Measurements from ENCODE around the gene OR4L1.
"Not testable (repeated sequence)": the region's sequence is repeated elsewhere in the genome, so short reads cannot be mapped to it uniquely, and the experiment has no call there.

The OR4L1 gene

DNA sequence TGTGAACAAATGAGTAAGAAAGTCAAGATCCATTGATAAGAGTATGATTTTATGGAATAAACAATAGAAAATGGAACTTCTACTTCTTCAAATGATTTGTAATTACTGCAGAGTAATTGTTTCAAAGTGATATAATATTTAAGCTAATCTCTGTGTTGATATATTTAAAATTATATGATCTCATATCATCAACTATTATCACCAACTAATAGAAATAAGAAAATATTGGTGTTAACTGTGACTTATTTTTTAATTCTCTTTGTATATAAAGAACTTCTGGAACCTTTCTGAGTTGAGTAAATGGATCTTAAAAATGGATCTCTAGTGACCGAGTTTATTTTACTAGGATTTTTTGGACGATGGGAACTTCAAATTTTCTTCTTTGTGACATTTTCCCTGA is at the start of gene OR4L1:
Gene OR4L1 (plus strand): TSS at position 301 of the 400 bp plus-strand sequence. CDS start 0 bp downstream, at position 301.
- no peak for DNase-seq (ENCODE audit: low spot score)

- DNase-seq (ENCODE audit: low spot score), result no peak
These were observed 40.5 kb upstream of the OR4L1 start, which contains the start of gene OR4K14 for GRCh38 chr14:20019257-20019865. OR4K14 (minus strand) TSS chr14:20019307; CDS start chr14:20015193, 4,114 bp downstream.

DNA sequence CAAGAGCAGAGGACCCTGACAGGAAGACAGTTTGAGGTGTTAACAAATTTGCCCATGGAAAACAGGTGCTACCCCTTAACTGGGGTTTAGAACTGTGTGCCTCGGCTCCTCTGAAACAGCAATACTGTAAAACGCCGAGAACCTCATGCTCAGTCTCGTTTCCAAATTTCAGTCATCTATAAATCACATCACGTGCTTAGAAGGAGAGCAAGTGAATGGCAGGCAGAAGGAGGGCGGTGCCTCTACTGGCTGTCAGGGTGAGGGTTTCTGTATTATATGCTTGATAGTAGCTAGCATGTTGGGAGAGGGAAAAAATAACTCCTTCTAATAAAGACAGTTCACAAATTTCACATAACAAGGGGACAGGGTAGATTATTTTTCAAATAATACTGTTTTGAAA is 28.8 kb upstream of the OR4L1 start:
- no peak for DNase-seq (ENCODE audit: low spot score)

DNA sequence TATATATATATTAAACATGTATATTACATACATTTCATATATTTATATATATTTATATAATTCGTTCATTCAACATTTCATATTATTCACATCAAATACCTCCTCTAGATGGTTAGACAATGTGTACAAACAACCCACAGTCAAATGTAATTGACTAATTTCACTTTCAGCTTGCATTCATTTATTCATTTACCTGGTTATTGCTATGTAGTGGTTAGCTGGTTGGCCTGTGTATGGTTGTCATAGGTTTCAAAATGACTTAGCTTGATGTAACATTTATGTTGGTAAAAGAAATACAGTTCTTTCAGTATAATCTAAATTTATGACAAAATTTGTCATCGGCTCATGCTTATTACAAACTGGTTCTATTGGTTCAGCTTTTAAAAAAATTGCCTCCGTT is 24.4 kb upstream of the OR4L1 start:
- no peak for DNase-seq (ENCODE audit: low spot score)

- DNase-seq (ENCODE audit: low spot score), result no peak
These were observed 23.9 kb upstream of the OR4L1 start, which contains the start of gene OR4K13 for GRCh38 chr14:20035938-20036337. OR4K13 (minus strand) TSS chr14:20036038; CDS start chr14:20034758, 1,280 bp downstream.

- DNase-seq (ENCODE audit: low spot score), result no peak
These were observed 15.6 kb upstream of the OR4L1 start for GRCh38 chr14:20044243-20044642.

- no peak for DNase-seq (ENCODE audit: low spot score)
These were observed 11.6 kb upstream of the OR4L1 start for GRCh38 chr14:20048202-20048601.

DNA sequence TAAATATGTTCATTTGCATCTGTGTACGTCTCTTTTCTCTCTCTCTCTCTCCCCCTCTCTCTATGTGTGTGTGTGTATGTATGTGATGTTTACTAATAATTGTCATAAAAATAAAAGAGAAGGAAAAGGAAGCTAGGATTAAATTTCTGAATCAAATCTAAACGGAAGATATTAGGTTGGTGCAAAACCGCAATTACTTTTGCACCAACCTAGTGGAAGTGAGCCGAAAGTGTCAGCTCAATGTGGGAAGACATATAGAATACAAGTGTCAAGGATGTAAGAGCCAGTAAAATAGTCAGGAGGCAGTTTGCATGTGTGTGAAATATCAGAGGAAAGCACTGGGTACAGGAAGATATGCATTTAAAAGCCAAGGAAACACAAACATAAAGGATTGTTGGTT is 32.2 kb downstream of the OR4L1 start:
- no peak for DNase-seq (ENCODE audit: low spot score)

- DNase-seq (ENCODE audit: low spot score), result no peak
These were observed 33.6 kb downstream of the OR4L1 start for GRCh38 chr14:20093442-20093841.

GRCh38 chr14:20098926-20099770 is 39.3 kb downstream of the OR4L1 start:
- DNase-seq (ENCODE audit: low spot score), result not testable (repeated sequence)

GRCh38 chr14:20110438-20110837 is 50.6 kb downstream of the OR4L1 start, which contains the start of gene OR4K17:
OR4K17 (plus strand) TSS chr14:20110739; CDS start chr14:20117500, 6,761 bp downstream.
- DNase-seq (ENCODE audit: low spot score), result no peak

All from COLO829 (cell line).